Gastrocnemius medialis (tissue), 4 donors: ENCODE data around the gene HUWE1.

Source experiments
- CTCF ChIP-seq, 5 experiments: fragments of 450-650 bp in 3 of 5; fragments of 200-600 bp in 2 of 5; sonication (generic) in 2 of 5; IDR thresholded peaks in 4 of 5; conservative IDR thresholded peaks in 1 of 5; 1 replicate in 4 of 5; 2 replicates in 1 of 5; pipeline ENCODE4 v1.5.1; 2016 to 2019; ENCODE audit warnings: antibody characterized with exemption in 5 of 5, mild to moderate bottlenecking in 3 of 5, moderate library complexity in 3 of 5
- POLR2A ChIP-seq, 2 donors: fragments of 450-650 bp; IDR thresholded peaks; one replicate each; pipeline ENCODE4 v1.6.1; 2017; ENCODE audit warnings: antibody characterized with exemption in 2 of 2, mild to moderate bottlenecking in 2 of 2, moderate library complexity in 2 of 2

GRCh38 chrX:53561912-53562311 is 124.6 kb downstream of the HUWE1 start:
- no peak for TF ChIP-seq CTCF (IDR thresholded peaks at IDR 0.05 in 4 of 5, conservative IDR thresholded peaks at IDR 0.05 in 1 of 5)
- no peak for TF ChIP-seq POLR2A (IDR thresholded peaks at IDR 0.05)
